ENCODE measurements around the gene SLC35F6.
"Not testable (repeated sequence)": the region's sequence is repeated elsewhere in the genome, so short reads cannot be mapped to it uniquely, and the experiment has no call there.

The SLC35F6 gene

GRCh38 chr2:26784570-26785234, 20.6 kb downstream of the SLC35F6 start:
- no peak for DNase-seq (ENCODE audit: low read depth, low spot score)

- peak; percentile 90 for DNase-seq (ENCODE audit: low read depth, low spot score)
These were observed 21.5 kb downstream of the SLC35F6 start, which contains the start of gene CENPA for GRCh38 chr2:26785431-26786206. CENPA (plus strand) TSS chr2:26786056; CDS start chr2:26786197, 141 bp downstream.

DNA sequence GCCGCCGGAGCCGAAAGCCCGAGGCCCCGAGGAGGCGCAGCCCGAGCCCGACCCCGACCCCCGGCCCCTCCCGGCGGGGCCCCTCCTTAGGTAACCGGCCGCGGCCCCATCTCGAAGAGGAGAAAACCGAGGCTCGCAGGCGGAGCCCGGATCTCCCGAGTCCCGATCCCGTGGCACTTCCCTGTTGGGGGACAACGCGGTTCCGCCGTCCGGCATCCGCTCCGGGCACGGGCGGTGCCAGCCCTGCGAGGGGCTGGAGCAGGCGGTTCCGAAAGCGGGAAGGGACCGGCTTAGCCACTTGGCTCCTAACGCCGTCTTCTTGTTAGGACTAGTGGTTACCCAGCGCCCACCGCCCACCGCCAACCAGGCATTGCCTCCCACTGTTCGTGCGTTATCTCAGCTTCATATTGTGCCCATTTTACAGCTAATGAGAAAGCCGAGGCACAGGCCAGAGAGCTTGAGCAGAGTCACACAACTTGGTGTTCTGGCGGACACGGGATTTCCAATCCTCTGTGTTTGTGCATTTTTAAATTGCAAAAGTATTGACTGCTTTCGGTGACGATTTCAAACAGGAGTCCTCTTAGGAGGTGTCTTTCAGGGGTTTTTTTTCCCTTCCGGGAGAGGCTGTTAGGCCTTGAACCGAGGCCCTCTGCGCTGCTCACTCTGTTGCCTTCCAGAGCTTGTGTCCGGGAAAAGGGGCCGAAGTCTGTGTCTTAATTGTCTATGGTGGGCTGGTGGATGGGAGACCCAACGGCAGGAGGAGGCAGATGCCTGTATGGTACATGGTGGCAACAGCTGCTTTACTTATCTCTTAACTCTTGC, 22.3 kb downstream of the SLC35F6 start:
- DNase-seq (ENCODE audit: low read depth, low spot score) = no peak

DNA sequence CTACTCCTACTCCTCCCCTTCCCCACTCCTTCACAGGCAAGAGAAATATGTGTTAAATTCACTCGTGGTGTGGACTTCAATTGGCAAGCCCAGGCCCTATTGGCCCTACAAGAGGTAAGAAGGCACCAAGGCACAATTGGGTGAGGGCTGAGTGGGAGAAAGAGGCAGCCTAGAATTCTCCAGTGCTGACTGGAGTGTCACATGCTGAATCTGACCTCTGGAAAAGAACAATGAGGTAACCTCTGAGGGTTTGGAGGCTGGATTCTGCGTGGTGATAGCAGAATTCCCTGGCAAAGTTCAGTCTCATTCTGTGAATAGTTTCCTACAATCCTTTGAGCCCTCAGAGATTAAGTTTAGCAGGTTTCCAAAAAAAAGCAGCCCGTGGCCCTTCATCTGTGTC, 28.6 kb downstream of the SLC35F6 start:
- DNase-seq (ENCODE audit: low read depth, low spot score) = no peak

GRCh38 chr2:26793518-26793917, 29.4 kb downstream of the SLC35F6 start:
- no peak for DNase-seq (ENCODE audit: low read depth, low spot score)

- DNase-seq (ENCODE audit: low read depth, low spot score) = not testable (repeated sequence)
These were observed 31.1 kb downstream of the SLC35F6 start for GRCh38 chr2:26795135-26795534.

DNA sequence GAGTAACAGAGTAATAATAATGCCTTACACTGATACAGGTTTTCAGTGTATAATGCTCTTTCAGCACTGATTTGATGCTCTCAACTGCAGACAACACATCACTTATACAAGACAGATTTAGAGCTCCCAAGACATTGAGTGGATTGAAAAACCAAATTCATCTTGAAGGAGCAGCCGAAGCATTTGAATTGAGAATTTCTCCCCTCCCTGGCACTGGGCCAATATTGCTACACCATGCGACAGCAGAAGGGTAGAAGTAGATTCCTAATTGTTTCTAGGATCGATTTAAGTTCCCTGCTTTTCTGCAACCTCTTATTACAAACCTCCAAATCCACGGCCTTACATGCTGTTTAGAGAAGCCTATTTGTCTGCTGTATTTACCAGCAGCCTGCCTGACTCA, 37.2 kb downstream of the SLC35F6 start:
- DNase-seq (ENCODE audit: low read depth, low spot score) = no peak

DNA sequence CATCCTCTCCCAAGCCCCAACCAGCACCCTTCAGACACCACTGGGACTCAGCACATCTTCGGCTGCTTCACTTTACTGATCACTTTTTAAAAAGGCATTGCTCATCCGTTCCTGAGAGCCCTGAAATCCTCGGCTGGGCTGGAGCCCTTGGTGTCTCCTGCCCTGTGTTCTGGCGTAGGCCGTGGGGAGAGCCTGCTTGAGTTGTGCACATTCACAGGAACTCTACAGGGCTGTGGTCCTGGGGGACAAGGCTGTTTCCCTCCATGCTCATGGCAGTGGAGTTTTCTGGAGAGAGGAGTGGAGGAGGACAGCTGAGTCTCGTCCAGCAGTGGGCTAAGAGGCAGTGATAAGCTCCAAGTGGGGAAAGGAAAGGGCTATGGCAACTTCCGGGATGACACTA, 37.7 kb downstream of the SLC35F6 start:
- DNase-seq (ENCODE audit: low read depth, low spot score) = no peak

DNA sequence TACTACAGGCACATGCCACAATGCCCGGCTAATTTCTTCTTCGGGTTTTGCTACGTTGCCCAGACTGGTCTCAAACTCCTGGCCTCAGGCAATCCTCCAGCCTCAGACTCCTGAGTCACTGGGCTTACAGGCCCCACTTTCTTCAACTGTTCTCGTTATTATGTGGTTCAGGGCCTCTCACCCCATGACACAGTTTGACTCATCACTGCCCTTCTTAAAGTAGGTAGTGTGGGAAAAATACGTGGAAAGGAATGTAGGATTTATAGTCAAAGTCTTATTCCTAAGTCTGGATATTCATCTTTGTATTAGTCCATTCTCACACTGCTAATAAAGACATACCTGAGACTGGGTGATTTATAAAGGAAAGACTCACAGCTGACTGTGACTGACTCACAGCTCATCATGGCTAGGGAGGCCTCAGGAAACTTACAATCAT, 41.2 kb downstream of the SLC35F6 start:
- DNase-seq (ENCODE audit: low read depth, low spot score) = no peak

- no peak for DNase-seq (ENCODE audit: low read depth, low spot score)
These were observed 43.8 kb downstream of the SLC35F6 start for GRCh38 chr2:26807788-26808460.

- DNase-seq (ENCODE audit: low read depth, low spot score) = no peak
These were observed 45.1 kb downstream of the SLC35F6 start for GRCh38 chr2:26809211-26809610.

- no peak for DNase-seq (ENCODE audit: low read depth, low spot score)
These were observed 45.9 kb downstream of the SLC35F6 start for GRCh38 chr2:26809876-26810577.

DNA sequence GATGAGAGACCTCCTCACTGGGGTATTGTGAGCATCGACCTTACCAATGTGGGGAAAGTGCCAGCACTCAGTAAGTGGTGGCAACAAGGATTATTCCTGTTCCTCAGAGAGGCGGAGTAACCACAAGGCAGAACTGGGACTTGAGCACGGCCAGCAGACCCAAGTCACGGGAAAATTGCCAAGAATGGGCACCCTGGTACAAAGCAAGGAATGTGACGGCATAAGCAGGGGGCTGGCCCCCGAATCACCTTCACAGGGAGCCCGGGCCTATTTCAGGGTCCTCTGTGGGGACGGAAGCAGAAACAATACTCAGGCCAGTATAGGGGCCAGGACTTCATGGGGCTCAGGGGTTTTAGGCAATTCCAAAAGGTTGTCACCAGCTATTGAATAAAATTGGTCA, 47.2 kb downstream of the SLC35F6 start:
- no peak for DNase-seq (ENCODE audit: low read depth, low spot score)

DNA sequence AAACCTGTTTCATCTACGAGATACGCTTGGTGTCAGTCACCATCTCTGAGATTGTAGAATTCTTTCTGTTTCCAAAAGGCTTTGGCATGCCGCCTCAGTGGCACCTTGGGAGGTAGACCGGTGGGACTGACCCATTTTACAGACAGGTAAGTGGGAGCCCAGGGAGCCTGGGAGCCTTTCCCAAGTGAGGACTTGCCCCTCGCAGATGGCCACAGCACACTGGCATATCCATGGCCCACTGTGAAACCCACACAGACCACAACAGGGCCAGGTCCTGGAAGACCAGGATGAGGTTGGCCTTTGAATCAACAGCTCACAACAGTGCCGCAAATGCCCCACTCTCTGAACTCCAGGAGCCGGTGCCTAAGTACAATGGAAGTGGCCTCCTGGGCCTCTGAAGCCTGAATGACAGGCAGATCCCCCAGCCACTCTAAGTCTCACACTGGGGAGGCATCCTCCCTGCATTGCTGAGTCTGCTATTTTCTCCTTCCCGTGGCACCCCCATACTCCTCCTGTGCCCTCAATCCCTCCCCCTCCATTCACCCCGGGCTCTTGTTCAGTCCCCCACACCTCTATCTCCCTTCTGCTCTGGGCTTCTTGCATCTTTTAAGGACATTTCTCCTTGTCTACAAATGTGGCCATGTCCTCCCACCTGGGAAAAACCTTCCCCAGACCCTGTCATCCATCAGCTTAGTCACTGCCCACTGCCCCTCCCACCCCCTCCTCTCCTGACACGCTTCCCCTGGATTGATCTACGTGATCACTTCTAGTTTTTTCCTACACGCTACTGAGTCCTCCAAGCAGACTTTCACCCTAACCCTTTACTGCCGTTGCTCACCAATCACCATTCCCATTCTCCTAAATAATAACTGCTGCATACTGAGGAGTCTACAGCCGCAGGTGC, 48.0 kb downstream of the SLC35F6 start:
- no peak for DNase-seq (ENCODE audit: low read depth, low spot score)

- no peak for DNase-seq (ENCODE audit: low read depth, low spot score)
These were observed 48.6 kb downstream of the SLC35F6 start for GRCh38 chr2:26812731-26813130.

- not testable (repeated sequence) for DNase-seq (ENCODE audit: low read depth, low spot score)
These were observed 50.1 kb downstream of the SLC35F6 start for GRCh38 chr2:26814072-26814765.

GRCh38 chr2:26816893-26817292, 52.8 kb downstream of the SLC35F6 start:
- no peak for DNase-seq (ENCODE audit: low read depth, low spot score)

GRCh38 chr2:26818255-26818654, 54.2 kb downstream of the SLC35F6 start:
- no peak for DNase-seq (ENCODE audit: low read depth, low spot score)

GRCh38 chr2:26818972-26819371, 54.9 kb downstream of the SLC35F6 start:
- no peak for DNase-seq (ENCODE audit: low read depth, low spot score)
